GM18526 (cell line): ENCODE measurements around the gene AHSG.

Experiments used
- POLR2A ChIP-seq: IDR thresholded peaks from 3 replicates; pipeline ENCODE4 v1.6.1; 2011; ENCODE audit not compliant: insufficient read length; ENCODE audit errors: extremely low read depth

The AHSG gene

GRCh38 chr3:186589121-186589520 lies 23.7 kb upstream of the AHSG start:
- no peak for TF ChIP-seq POLR2A

DNA sequence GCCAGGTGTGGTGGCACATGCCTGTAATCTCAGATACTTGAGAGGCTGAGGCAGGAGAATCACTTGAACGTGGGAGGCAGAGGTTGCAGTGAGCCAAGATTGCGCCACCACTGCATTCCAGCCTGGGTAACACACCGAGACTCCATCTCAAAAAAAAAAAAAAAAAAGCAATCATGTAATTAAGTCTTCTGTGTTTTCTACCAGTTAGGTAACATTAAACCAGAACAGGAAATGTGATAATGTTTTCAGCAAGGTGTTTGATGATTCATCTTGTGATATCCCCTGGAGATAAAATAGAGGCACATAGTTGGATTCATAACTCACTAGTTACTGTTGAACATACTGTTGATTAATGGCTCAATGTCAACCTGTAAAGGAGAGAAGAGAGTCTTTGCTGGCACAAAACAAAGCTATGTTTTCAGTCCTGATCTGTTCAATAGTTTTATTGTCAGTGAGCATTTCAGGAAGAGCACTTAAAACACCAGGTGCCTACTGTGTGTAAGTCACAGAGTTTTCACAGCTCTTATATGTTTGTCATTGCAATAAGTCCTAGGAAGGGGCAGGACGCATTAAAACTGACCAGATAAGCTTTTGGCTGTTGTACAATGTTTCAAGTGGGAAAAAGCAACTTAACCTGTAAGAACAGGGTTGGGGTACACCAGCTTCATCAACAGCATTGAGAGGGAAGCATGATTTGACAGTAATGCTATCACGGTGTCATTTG lies 22.8 kb upstream of the AHSG start:
- TF ChIP-seq POLR2A: no peak

DNA sequence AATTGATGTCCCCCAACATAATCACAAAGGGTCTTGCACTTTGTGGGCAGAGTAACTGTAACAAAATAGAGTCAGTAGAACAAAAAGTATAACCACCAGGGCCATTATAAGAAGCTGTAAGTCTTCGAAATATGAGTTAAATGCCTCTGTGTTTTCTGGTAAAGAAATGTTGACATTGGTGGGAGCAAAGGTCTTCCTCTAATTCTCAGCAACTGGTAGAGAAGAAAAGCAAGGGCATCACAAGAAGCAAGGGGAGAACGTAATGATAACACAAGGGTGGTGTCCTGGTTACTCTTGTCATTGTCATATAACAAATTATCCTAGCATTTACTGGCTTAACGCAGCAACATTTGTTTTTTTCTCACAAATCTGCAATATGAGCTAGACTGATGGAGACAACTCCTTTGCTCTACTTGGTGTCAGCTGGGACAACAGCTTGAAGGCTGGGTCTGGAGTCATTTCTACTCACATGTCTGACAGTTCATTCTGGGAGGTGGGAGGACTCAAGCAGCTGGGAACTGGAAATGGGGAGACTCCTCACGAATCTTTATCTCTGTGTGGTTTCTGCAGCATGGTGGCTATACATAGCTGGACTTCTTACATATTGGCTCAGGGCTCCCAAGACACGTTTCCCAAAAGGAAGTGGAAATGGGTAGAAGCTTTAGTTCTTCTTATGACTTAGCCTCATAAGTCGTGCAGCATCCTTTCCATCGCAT lies 22.1 kb upstream of the AHSG start:
- no peak for TF ChIP-seq POLR2A

GRCh38 chr3:186592682-186593081 lies 20.2 kb upstream of the AHSG start:
- no peak for TF ChIP-seq POLR2A

DNA sequence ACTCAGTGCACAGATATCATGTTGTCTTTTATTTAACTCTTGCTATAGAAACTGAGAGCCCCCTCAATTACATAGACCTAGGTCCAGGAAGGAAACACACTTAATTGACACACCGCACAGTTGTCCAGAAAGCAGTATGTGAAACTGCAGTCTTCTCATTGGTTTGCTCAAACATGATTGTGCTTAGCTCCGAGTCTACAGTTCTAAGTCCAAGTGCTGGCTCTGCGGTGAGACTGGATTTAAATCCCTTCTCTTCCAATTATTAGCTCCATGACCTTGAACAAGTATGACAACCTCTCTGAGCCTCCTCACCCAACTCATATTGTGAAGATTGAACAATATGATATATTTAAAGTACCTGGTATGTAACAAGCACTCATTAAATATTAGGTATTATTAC lies 19.0 kb upstream of the AHSG start:
- TF ChIP-seq POLR2A: no peak

- TF ChIP-seq POLR2A: no peak
Observed at GRCh38 chr3:186594591-186595113, 18.2 kb upstream of the AHSG start.

GRCh38 chr3:186596568-186597287 lies 16.1 kb upstream of the AHSG start:
- no peak for TF ChIP-seq POLR2A

DNA sequence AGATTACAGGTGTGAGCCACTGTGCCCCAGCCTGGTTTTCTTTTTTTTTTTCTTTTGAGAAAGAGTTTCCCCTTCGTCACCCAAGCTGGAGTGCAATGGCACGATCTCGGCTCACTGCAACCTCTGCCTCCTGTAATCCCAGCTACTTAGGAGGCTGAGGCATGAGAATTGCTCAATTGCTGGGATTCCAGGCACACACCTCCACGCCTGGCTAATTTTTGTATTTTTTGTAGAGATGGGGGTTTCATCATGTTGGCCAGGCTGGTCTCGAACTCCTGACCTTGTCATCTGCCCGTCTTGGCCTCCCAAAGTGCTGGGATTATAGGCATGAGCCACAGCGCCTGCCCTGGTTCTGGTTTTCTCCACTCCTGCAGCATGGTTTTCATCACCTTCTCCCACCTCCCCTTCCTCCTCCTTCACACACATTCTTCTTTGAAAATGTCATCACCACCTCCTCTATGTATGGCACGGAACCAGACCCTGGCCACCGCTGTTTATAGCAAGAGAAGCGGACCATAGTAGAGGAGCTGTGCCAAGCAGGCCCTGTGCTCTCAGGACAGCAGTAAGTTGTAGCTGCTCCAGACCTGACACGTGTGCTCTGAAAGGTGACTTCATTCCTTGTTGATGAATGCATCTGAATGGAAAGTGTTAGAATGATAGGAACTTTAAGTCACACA lies 14.6 kb upstream of the AHSG start:
- no peak for TF ChIP-seq POLR2A

DNA sequence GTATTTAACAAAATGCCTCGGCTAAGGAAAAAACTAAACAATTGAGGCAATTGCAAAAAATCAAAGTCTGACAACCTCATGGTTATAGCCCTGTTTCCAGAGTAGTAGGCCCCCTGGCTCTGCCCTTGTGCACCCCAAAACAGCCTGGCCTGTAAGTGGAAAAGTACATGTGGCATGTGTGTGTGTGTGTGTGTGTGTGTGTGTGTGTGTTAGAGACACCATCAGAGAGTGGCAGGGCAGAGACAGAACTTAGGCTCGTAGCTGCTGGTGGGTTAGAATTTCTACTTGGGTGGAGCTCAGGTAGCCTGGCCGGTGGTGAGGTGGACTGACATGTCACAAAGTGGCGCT lies 14.1 kb upstream of the AHSG start:
- TF ChIP-seq POLR2A: no peak

DNA sequence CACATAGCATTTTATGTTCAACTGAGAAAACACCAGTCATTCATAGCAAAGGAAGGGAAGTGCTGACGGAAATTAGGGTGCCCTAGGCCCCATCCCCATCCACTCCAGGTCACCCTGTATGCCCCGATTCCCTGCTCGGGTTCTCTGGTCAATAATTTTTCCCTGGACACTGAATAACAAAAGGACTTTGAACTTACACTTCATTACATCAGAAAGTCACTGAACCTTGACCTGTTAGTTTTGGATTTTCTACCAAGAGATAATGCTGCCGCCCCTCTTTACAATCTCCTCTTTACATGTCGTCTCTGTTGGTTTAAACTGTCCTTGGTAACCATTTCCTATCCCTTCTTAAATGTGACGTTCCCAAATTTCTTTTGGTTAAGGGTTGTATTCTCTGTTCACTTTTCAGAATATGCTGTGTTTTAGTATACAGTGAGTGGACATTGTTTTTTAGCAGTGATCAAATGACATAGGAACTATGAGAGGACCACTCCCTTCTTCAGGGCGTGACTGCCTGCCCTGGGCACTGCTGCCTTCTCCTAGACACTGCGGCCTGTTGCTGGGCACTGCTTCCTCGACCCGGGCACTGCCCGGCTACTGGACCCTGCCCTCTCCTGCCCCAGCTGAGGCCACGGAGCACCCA lies 13.6 kb upstream of the AHSG start:
- no peak for TF ChIP-seq POLR2A

DNA sequence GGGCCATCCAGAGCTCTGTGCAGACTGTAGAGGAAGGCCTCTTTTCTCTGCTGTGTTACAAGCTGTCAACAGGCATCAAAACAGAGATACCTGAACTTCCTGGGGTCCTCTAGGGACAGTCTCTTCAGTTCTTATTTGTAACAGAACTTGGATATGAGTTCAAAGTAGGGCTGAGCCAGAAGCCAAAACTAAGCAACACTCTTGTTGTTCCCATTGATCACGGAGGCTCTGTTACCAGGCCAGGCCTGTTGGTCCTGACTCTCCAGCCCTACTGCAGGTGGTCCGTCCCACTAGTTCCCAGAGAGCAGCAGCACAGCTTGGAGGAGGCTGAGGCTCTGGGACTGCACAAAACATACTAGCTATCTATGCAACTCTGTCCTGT lies 13.1 kb upstream of the AHSG start:
- TF ChIP-seq POLR2A: no peak

GRCh38 chr3:186600896-186601295 lies 12.0 kb upstream of the AHSG start:
- TF ChIP-seq POLR2A: no peak

- TF ChIP-seq POLR2A: no peak
Observed at GRCh38 chr3:186603159-186603558, 9.7 kb upstream of the AHSG start.

DNA sequence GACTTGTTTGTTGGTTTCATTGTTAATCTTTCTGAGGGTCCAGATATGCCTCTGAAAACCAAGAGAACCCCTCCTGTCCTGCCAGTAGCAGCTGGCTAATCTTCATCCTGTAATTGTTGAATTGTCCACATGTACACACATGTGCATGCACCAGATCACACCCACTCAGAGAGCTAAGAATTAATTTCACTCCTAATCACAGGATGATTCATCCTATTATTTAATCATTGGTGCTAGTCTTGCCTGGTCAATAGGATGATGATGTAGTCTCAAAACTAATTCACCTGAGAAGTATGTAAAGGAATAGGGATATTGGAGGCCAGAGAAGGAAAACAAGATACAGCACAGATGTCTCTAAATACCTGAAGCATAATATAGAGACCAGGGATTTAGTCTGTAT lies 7.8 kb upstream of the AHSG start:
- TF ChIP-seq POLR2A: no peak
